ENCODE results near the gene EEIG1. TPM values are rescaled to one million over a fixed set of nuclear protein-coding genes. Genes with fewer than 3 reads are reported as not detected.

EEIG1 gene
- total and polyA plus RNA-seq, 12 donors = 10.1 to 179 (median 53.8) TPM

DNA sequence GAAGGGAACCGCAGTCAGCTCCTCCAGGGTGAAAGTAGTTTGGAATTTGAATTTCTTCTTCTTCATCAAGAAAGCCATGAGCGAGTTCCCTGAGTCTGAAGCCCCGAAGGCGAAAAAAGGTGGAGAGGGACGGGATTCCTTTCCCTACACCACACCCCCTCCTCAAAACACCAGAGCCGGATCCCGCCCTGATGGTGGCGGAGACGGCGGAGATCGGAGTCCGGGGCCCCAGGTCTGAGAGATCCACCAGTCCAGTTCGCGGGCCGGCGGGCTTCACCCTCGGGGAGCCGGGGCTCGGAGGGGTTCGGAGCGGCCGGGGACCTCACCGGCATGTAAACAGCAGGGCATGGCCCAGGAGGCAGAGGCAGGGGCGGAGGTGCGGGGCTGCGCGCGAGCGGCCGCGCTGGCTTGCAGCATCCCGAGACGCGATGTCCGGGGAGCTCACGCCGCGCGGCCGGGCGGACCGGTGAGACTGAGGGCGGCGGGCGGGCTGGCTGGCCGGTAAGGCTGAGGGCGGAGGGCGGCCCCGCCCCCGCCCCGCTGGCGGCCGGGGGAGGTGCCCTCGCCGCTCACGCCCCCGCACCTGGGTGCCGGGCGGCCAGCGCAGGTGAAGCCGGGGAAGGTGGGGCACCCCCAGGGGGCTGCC, 606 bp downstream of the EEIG1 start:
- peak overlapping the region in 4 of 5 donors; percentile 59 to 95 (median 91) for H3K27ac ChIP-seq
- peak in 4 of 7 donors; percentile 55 to 69 (median 63) for DNase-seq
- no peaks in the 10 kb centered on the region for H3K27me3 ChIP-seq
- H3K4me3 ChIP-seq = peak overlapping the region; percentile 71 to 99 (median 84)
- H3K9me3 ChIP-seq (replicated peaks in 1 of 3) = no peaks in the 10 kb centered on the region
- H3K36me3 ChIP-seq (replicated peaks in 1 of 2) = no peaks in the 10 kb centered on the region
- TF ChIP-seq CTCF (IDR thresholded peaks at IDR 0.05) (peak in 1 of 6 experiments; percentile 1), POLR2A (IDR thresholded peaks at IDR 0.05) (peak in 1 of 2 donors; percentile 7)
- peaks cover 50 to 58% of the 10 kb centered on the region in 2 donors for H3K4me1 ChIP-seq (replicated peaks in 1 of 2)
- intact Hi-C loops (cut with DNase I) = no loop called here
- WGBS, 4 donors = 0 to 2% (median 0%) methylated on average over 10 to 61 of the region's 61 CpGs

DNA sequence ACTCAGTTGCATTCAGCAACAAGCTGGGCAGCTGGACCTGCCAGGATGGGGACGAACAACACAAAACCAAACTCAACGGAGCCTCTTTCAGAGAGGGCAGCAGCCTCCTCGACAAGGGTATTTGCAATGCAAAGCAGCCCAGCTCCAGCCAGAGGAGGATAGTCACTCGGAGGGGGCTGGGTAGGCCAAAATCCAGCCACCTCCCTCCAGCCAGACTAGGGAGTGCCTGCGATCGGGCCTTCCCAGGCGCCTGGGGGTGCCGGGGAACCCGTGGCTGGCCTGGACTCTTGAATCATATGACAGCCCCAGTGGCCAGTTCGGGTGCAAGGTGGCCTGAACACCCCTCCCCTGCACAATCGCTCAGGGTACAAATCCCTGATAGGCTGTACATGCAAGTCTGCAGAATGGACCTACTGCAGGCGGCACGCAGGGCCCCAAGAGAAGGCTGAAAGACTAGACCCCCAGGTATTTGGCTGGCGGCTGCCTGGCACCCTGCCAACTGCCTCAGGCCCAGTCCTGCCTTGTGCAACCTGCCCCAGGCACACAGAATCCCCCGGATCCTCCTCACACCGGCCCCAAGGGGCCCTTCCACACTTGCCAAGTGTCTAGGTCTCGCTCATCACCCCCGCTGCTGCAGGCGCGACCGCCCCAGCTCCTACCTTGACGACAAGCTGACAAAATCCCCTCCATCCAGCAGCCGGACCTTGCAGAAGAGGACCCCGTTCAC, 1.3 kb downstream of the EEIG1 start:
- Histone ChIP-seq H3K4me1 (replicated peaks in 1 of 2) (peaks cover 57 to 65% of the 10 kb centered on the region in 2 donors), H3K36me3 (replicated peaks in 1 of 2) (no peaks in the 10 kb centered on the region), H3K27me3 (no peaks in the 10 kb centered on the region), H3K27ac (peak overlapping the region in 4 of 5 donors; percentile 59 to 95 (median 91)), H3K4me3 (peak overlapping the region; percentile 71 to 99 (median 84)), H3K9me3 (replicated peaks in 1 of 3) (no peaks in the 10 kb centered on the region)
- intact Hi-C loops (cut with DNase I) = loop anchor here in 1 of 2 donors (5.0 kb wide), 1 partner anchor 37 kb away; no protein-coding TSS in a partner anchor
- TF ChIP-seq POLR2A (IDR thresholded peaks at IDR 0.05) (peak; percentile 21 to 68), CTCF (IDR thresholded peaks at IDR 0.05) (peak in 1 of 6 experiments; percentile 4)
- 2 to 5% (median 3%) methylated on average over 17 to 24 of the region's 24 CpGs for WGBS, 4 donors
- peak in 6 of 7 donors; percentile 63 to 80 (median 73) for DNase-seq

- TF ChIP-seq CTCF (IDR thresholded peaks at IDR 0.05) (no peak), POLR2A (IDR thresholded peaks at IDR 0.05) (no peak)
- no peaks in the 10 kb centered on the region for H3K9me3 ChIP-seq (replicated peaks in 1 of 3)
- H3K36me3 ChIP-seq (replicated peaks in 1 of 2) = no peaks in the 10 kb centered on the region
- no peak for DNase-seq
- H3K27ac ChIP-seq = peak overlapping the region in 4 of 5 donors; percentile 59 to 95 (median 91)
- intact Hi-C loops (cut with DNase I) = loop anchor here in 1 of 2 donors (5.0 kb wide), 1 partner anchor 37 kb away; no protein-coding TSS in a partner anchor
- H3K4me1 ChIP-seq (replicated peaks in 1 of 2) = peaks cover 63 to 70% of the 10 kb centered on the region in 2 donors
- H3K27me3 ChIP-seq = no peaks in the 10 kb centered on the region
- 25 to 47% (median 28%) methylated on average over 4 to 5 of the region's 5 CpGs for WGBS, 4 donors
- peak overlapping the region; percentile 71 to 99 (median 84) for H3K4me3 ChIP-seq
Observed at GRCh38 chr9:127979015-127979332, 1.8 kb downstream of the EEIG1 start.
